IPS-NIHi7 (cell line): ENCODE measurements around the gene MGAT4C.
"Not testable (repeated sequence)": the region's sequence is repeated elsewhere in the genome, so short reads cannot be mapped to it uniquely, and the experiment has no call there.

Experiments used
- DNase-seq: peaks from one replicate; pipeline ENCODE4 v3.0.0; 2012; ENCODE audit warnings: mixed read lengths; ENCODE audit errors: extremely low spot score

Gene MGAT4C

GRCh38 chr12:86134561-86134960 is 121.6 kb downstream of the MGAT4C start:
- DNase-seq = no peak

- not testable (repeated sequence) for DNase-seq
Measured at GRCh38 chr12:86126900-86127299, 129.3 kb downstream of the MGAT4C start.

- no peak for DNase-seq
Measured at GRCh38 chr12:86122846-86123468, 133.2 kb downstream of the MGAT4C start.

GRCh38 chr12:86118161-86118560 is 138.0 kb downstream of the MGAT4C start:
- DNase-seq = no peak

GRCh38 chr12:86117711-86118110 is 138.5 kb downstream of the MGAT4C start:
- no peak for DNase-seq

GRCh38 chr12:86104087-86104486 is 152.1 kb downstream of the MGAT4C start:
- no peak for DNase-seq

GRCh38 chr12:86097161-86097560 is 159.0 kb downstream of the MGAT4C start:
- DNase-seq = no peak

- DNase-seq = no peak
Measured at GRCh38 chr12:86091681-86092080, 164.5 kb downstream of the MGAT4C start.

GRCh38 chr12:86081843-86082242 is 174.3 kb downstream of the MGAT4C start:
- DNase-seq = no peak

- DNase-seq = not testable (repeated sequence)
Measured at GRCh38 chr12:86059052-86059451, 197.1 kb downstream of the MGAT4C start.

GRCh38 chr12:86057092-86057845 is 198.9 kb downstream of the MGAT4C start:
- no peak for DNase-seq

GRCh38 chr12:86052921-86053320 is 203.3 kb downstream of the MGAT4C start:
- DNase-seq = no peak

- DNase-seq = no peak
Measured at GRCh38 chr12:86050010-86050409, 206.2 kb downstream of the MGAT4C start.

GRCh38 chr12:86044396-86044795 is 211.8 kb downstream of the MGAT4C start:
- no peak for DNase-seq

GRCh38 chr12:86042062-86042461 is 214.1 kb downstream of the MGAT4C start:
- DNase-seq = no peak

GRCh38 chr12:86018361-86018760 is 237.8 kb downstream of the MGAT4C start:
- DNase-seq = no peak

GRCh38 chr12:86015026-86015425 is 241.2 kb downstream of the MGAT4C start:
- no peak for DNase-seq

- no peak for DNase-seq
Measured at GRCh38 chr12:86006727-86007126, 249.5 kb downstream of the MGAT4C start.

GRCh38 chr12:85998074-85998473 is 258.1 kb downstream of the MGAT4C start:
- DNase-seq = no peak

- DNase-seq = no peak
Measured at GRCh38 chr12:85996280-85996679, 259.9 kb downstream of the MGAT4C start.

GRCh38 chr12:85993746-85994145 is 262.4 kb downstream of the MGAT4C start:
- DNase-seq = no peak

- DNase-seq = no peak
Measured at GRCh38 chr12:85985996-85986395, 270.2 kb downstream of the MGAT4C start.

GRCh38 chr12:85983601-85984000 is 272.6 kb downstream of the MGAT4C start:
- DNase-seq = no peak
